ENCODE results near the gene LRRC41. TPM values are rescaled to one million over a fixed set of nuclear protein-coding genes. Genes with fewer than 3 reads are reported as not detected.

Gene LRRC41
- total RNA-seq, 1 donor from 2014 or later, result 99.0 TPM

GRCh38 chr1:46306159-46306530, 2.7 kb upstream of the LRRC41 start:
- Mint-ChIP-seq H3K9me3 (no peaks in the 10 kb centered on the region), H3K27me3 (ENCODE audit: low read depth) (no peaks in the 10 kb centered on the region), H3K27ac (ENCODE audit: unreplicated experiment) (no peak overlapping the region), H3K4me3 (peak overlapping the region; percentile 78), H3K4me1 (peaks cover 32% of the 10 kb centered on the region), H3K36me3 (ENCODE audit: low read depth) (peaks cover 14% of the 10 kb centered on the region)
- DNase-seq (ENCODE audit: low read depth, low spot score), result no peak
- no peak for TF ChIP-seq CTCF (conservative IDR thresholded peaks at IDR 0.05)

- Mint-ChIP-seq H3K36me3 (ENCODE audit: low read depth) (peaks cover 4% of the 10 kb centered on the region), H3K27me3 (ENCODE audit: low read depth) (no peaks in the 10 kb centered on the region), H3K9me3 (no peaks in the 10 kb centered on the region), H3K4me1 (peaks cover 43% of the 10 kb centered on the region), H3K4me3 (peak overlapping the region; percentile 99), H3K27ac (ENCODE audit: unreplicated experiment) (peak overlapping the region; percentile 100)
- DNase-seq (ENCODE audit: low read depth, low spot score), result no peak
- no peak for TF ChIP-seq CTCF (conservative IDR thresholded peaks at IDR 0.05)
Measured at GRCh38 chr1:46303872-46304326, 483 bp upstream of the LRRC41 start.

- H3K36me3 Mint-ChIP-seq (ENCODE audit: low read depth), result peaks cover 10% of the 10 kb centered on the region
- H3K9me3 Mint-ChIP-seq, result no peaks in the 10 kb centered on the region
- H3K4me3 Mint-ChIP-seq, result peak overlapping the region; percentile 99
- no peak for TF ChIP-seq CTCF (conservative IDR thresholded peaks at IDR 0.05)
- peaks cover 53% of the 10 kb centered on the region for H3K4me1 Mint-ChIP-seq
- H3K27ac Mint-ChIP-seq (ENCODE audit: unreplicated experiment), result peak overlapping the region; percentile 100
- no peak for DNase-seq (ENCODE audit: low read depth, low spot score)
- H3K27me3 Mint-ChIP-seq (ENCODE audit: low read depth), result no peaks in the 10 kb centered on the region
Measured at GRCh38 chr1:46302641-46303037, 777 bp downstream of the LRRC41 start.

GRCh38 chr1:46301808-46302640, 1.4 kb downstream of the LRRC41 start:
- peak; percentile 47 for DNase-seq (ENCODE audit: low read depth, low spot score)
- H3K27me3 Mint-ChIP-seq (ENCODE audit: low read depth), result no peaks in the 10 kb centered on the region
- peak overlapping the region; percentile 100 for H3K27ac Mint-ChIP-seq (ENCODE audit: unreplicated experiment)
- H3K9me3 Mint-ChIP-seq, result no peaks in the 10 kb centered on the region
- H3K4me1 Mint-ChIP-seq, result peaks cover 49% of the 10 kb centered on the region
- H3K36me3 Mint-ChIP-seq (ENCODE audit: low read depth), result peaks cover 14% of the 10 kb centered on the region
- TF ChIP-seq CTCF (conservative IDR thresholded peaks at IDR 0.05), result peak; percentile 20
- H3K4me3 Mint-ChIP-seq, result peak overlapping the region; percentile 99

GRCh38 chr1:46301406-46301807, 2.0 kb downstream of the LRRC41 start:
- DNase-seq (ENCODE audit: low read depth, low spot score), result peak; percentile 14
- H3K4me3 Mint-ChIP-seq, result peak overlapping the region; percentile 99
- TF ChIP-seq CTCF (conservative IDR thresholded peaks at IDR 0.05), result no peak
- H3K27me3 Mint-ChIP-seq (ENCODE audit: low read depth), result no peaks in the 10 kb centered on the region
- peak overlapping the region; percentile 100 for H3K27ac Mint-ChIP-seq (ENCODE audit: unreplicated experiment)
- peaks cover 20% of the 10 kb centered on the region for H3K36me3 Mint-ChIP-seq (ENCODE audit: low read depth)
- no peaks in the 10 kb centered on the region for H3K9me3 Mint-ChIP-seq
- H3K4me1 Mint-ChIP-seq, result peaks cover 49% of the 10 kb centered on the region

All from neural crest cell (in vitro differentiated cells).